ENCODE results near the gene TMEM91. TPM values are rescaled to one million over a fixed set of nuclear protein-coding genes. Genes with fewer than 3 reads are reported as not detected.

TMEM91 gene
- total and polyA plus RNA-seq, 2 donors (not counting 3 experiments of a cell fraction or from before 2014, with no cell fraction given) = 9.0 to 13.2 TPM

DNA sequence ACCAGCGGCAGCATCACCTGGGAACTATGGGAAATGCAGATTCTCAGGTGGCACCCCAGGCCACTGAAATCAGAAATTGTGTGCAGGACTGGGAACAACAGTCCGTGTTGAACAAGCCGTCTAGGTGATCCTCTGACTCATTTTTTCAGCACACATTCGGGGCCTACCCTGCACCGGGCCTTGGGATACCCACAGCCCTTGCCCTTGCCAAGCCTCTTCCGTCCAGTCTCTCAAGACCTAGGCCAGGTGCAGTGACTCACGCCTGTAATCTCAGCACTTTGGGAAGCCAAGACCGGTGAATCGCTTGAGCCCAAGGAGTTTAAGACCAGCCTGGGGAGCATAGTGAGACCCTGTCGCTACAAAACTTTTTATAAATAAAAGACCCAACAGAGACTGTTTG lies 40.9 kb upstream of the TMEM91 start:
- Histone ChIP-seq H3K79me2 (ENCODE audit: control insufficient read depth, insufficient read depth, low read length) (peaks cover 39% of the 10 kb centered on the region), H3K27me3 (ENCODE audit: control insufficient read depth in 2 of 2, insufficient read depth in 2 of 2, low read length in 2 of 2) (no peaks in the 10 kb centered on the region), H3K4me1 (ENCODE audit: control insufficient read depth, extremely low read depth, insufficient read depth, low read length) (peaks cover 5% of the 10 kb centered on the region), H3K36me3 (ENCODE audit: control insufficient read depth in 2 of 2, extremely low read depth in 1 of 2, insufficient read depth in 2 of 2, low read length in 2 of 2) (peaks cover 27 to 47% of the 10 kb centered on the region in 2 experiments), H3K4me3 (replicated peaks in 1 of 3; ENCODE audit: insufficient read depth in 1 of 3, low read depth in 1 of 3, low read length in 3 of 3) (no peak overlapping the region), H4K20me1 (replicated peaks; ENCODE audit: control insufficient read depth, extremely low read depth, insufficient read depth, low read length) (no peaks in the 10 kb centered on the region), H3K9me1 (replicated peaks; ENCODE audit: control insufficient read depth, extremely low read depth, insufficient read depth, low read length) (no peaks in the 10 kb centered on the region), H3K9me3 (replicated peaks; ENCODE audit: control insufficient read depth, insufficient read depth, low read length) (no peaks in the 10 kb centered on the region), H2AFZ (ENCODE audit: low read depth, low read length) (no peak overlapping the region), H3K27ac (ENCODE audit: insufficient read depth, low read depth, low read length) (no peak overlapping the region), H3K9ac (replicated peaks; ENCODE audit: extremely low read depth, insufficient read depth, low read length) (no peak overlapping the region), H3K4me2 (ENCODE audit: insufficient read depth, low read length) (no peak overlapping the region)
- ChIA-PET POLR2A (no interaction called here), CTCF (interaction anchor here (1.1 to 1.6 kb wide), 3 partner anchors 11 to 96 kb away, joined by 3 to 5 read pairs (median 4); no protein-coding TSS in a partner anchor)
- TF ChIP-seq CTCF (IDR thresholded peaks at IDR 0.05; ENCODE audit: extremely low read depth in 1 of 2, insufficient read depth in 1 of 2, low read depth in 1 of 2, low read length in 2 of 2) (no peak), EZH2 (IDR thresholded peaks at IDR 0.05; ENCODE audit: borderline replicate concordance, low read depth, low read length, severe bottlenecking) (no peak), FOS (IDR thresholded peaks at IDR 0.05; ENCODE audit: borderline replicate concordance, insufficient read depth, low read length) (no peak), JUN (IDR thresholded peaks at IDR 0.05; ENCODE audit: borderline replicate concordance, insufficient read depth, insufficient read length, low read depth) (no peak), GATA2 (IDR thresholded peaks at IDR 0.05; ENCODE audit: insufficient read depth, insufficient read length, low read depth, low read length) (no peak), POLR2AphosphoS5 (IDR thresholded peaks at IDR 0.05; ENCODE audit: insufficient read depth, low read depth, low read length) (no peak), POLR2A (IDR thresholded peaks at IDR 0.05; ENCODE audit: low read depth, low read length) (no peak)
- no peak for FAIRE-seq
- DNase-seq (ENCODE audit: low read depth, low spot score) = no peak
- dilution Hi-C loops (cut with MboI; ENCODE audit: extremely low pct_ligation_motif_present, low sequenced_read_pairs) (no loop called here), intact Hi-C loops (cut with micrococcal nuclease) (no loop called here)
- no TSS peak for BruUV-seq (replicated peaks)
